Panc1 (cell line): ENCODE data around the gene KIAA1671.

ENCODE experiments used
- POLR2AphosphoS5 ChIP-seq: IDR thresholded peaks from 2 replicates; pipeline ENCODE4 v1.6.1; 2012; ENCODE audit warnings: mild to moderate bottlenecking, low read depth, low read length, moderate library complexity
- REST ChIP-seq, 2 experiments: IDR thresholded peaks; 2 replicates each; pipeline ENCODE4 v1.6.1; 2011 to 2012; ENCODE audit warnings: low read depth in 2 of 2, control low read depth in 1 of 2, low read length in 1 of 2, mild to moderate bottlenecking in 1 of 2, moderate library complexity in 1 of 2; ENCODE audit not compliant: insufficient read depth in 1 of 2
- SIN3A ChIP-seq: IDR thresholded peaks from 2 replicates; pipeline ENCODE4 v1.6.1; 2012; ENCODE audit warnings: low read depth, mild to moderate bottlenecking, low read length, moderate library complexity, borderline replicate concordance; ENCODE audit not compliant: insufficient read depth
- TF ChIP-seq, protein P1 (sequence below): fragments of 450-650 bp; IDR thresholded peaks from 2 replicates; pipeline ENCODE4 v1.5.1; 2017; ENCODE audit warnings: mild to moderate bottlenecking

GRCh38 chr22:25008666-25009065 lies 56.1 kb downstream of the KIAA1671 start:
- TF ChIP-seq, protein P1, sequence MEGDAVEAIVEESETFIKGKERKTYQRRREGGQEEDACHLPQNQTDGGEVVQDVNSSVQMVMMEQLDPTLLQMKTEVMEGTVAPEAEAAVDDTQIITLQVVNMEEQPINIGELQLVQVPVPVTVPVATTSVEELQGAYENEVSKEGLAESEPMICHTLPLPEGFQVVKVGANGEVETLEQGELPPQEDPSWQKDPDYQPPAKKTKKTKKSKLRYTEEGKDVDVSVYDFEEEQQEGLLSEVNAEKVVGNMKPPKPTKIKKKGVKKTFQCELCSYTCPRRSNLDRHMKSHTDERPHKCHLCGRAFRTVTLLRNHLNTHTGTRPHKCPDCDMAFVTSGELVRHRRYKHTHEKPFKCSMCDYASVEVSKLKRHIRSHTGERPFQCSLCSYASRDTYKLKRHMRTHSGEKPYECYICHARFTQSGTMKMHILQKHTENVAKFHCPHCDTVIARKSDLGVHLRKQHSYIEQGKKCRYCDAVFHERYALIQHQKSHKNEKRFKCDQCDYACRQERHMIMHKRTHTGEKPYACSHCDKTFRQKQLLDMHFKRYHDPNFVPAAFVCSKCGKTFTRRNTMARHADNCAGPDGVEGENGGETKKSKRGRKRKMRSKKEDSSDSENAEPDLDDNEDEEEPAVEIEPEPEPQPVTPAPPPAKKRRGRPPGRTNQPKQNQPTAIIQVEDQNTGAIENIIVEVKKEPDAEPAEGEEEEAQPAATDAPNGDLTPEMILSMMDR: no peak
- TF ChIP-seq POLR2AphosphoS5 (no peak), REST (IDR thresholded peaks at IDR 0.05; ENCODE audit: insufficient read depth in 1 of 2, low read depth in 2 of 2, low read length in 1 of 2) (no peak), SIN3A (no peak)
